Psoas muscle (tissue), 8 donors: ENCODE results near the gene KIAA1191. TPM values are rescaled to one million over a fixed set of nuclear protein-coding genes. Genes with fewer than 3 reads are reported as not detected.

ENCODE experiments used
- ATAC-seq, 4 donors: fragments of 200-7000 bp; cut with Tn5 transposase; one replicate each; pipeline ENCODE4 v1.9.1; 2020; ENCODE audit warnings: moderate library complexity in 3 of 4, mild to moderate bottlenecking in 2 of 4
- DNase-seq, 2 donors: peaks; one replicate each; pipeline ENCODE4 v3.0.0-alpha.2; 2020
- H3K27ac ChIP-seq: fragments of 200-600 bp; one replicate; pipeline ENCODE4 v1.8.0; 2022
- H3K27me3 ChIP-seq, 3 donors: fragments of 200-600 bp in 1 of 3; one replicate each; pipeline versions ENCODE4 v1.6.1 to v1.8.0; 2013 to 2022; ENCODE audit warnings: low read length in 2 of 3, mild to moderate bottlenecking in 2 of 3, moderate library complexity in 1 of 3; ENCODE audit not compliant: insufficient read depth in 3 of 3
- H3K36me3 ChIP-seq, 2 donors: fragments of 200-600 bp in 1 of 2; one replicate each; pipeline versions ENCODE4 v1.6.1 to v1.8.0; 2013 to 2022; ENCODE audit warnings: low read depth in 1 of 2, mild to moderate bottlenecking in 1 of 2, moderate library complexity in 1 of 2; ENCODE audit not compliant: insufficient read depth in 1 of 2
- H3K4me1 ChIP-seq: fragments of 200-600 bp; one replicate; pipeline ENCODE4 v1.8.0; 2022
- H3K4me3 ChIP-seq: fragments of 200-600 bp; one replicate; pipeline ENCODE4 v1.8.0; 2022; ENCODE audit warnings: mild to moderate bottlenecking
- H3K9me3 ChIP-seq: fragments of 200-600 bp; one replicate; pipeline ENCODE4 v1.8.0; 2022
- CTCF ChIP-seq: fragments of 200-600 bp; IDR thresholded peaks from one replicate; pipeline ENCODE4 v1.8.0; 2022; ENCODE audit warnings: antibody characterized with exemption
- WGBS, 3 donors: extraction: QIAGEN DNeasy Blood & Tissue Kit; methylation state at CpG; one replicate each; pipeline versions ENCODE4 v1.1.6 to v1.1.7; 2013; 5-methylcytosine and 5-hydroxymethylcytosine counted together
- intact Hi-C, 2 donors: fragments of 100-400 bp; cut with DNase I; formaldehyde crosslinking; loops; one replicate each; pipeline versions ENCODE4 v1.11.0 to v1.14.2; 2022
- polyA plus RNA-seq, 3 donors: library from polyadenylated mRNA; stranded (reverse); fragments of 200-250 nt; gene quantifications; one replicate each; pipeline ENCODE4 v1.2.3, GENCODE V29; 2013
- total RNA-seq, 4 donors: library from RNA; stranded (reverse); fragmentation: NEBNext Ultra II Directional in 2 of 4; extraction: Animal tissue kit (Norgen Biotek cat#: 25700) in 2 of 4; gene quantifications; one replicate each; pipeline versions ENCODE4 v1.2.1 to v1.2.4, GENCODE V29; 2021 to 2023
- donor health status: healthy with polysubstance abuse.
- donor health status: DM: no; HTN: no; CAD: no; lungs with moderate emphysema.
- donor health status: Bipolar disorder and iron deficiency.
- donor health status: healthy.
- donor health status: DM: yes; HTN: yes; CAD: no.
- donor health status: DM: no; HTN: no; CAD: no.
- donor health status: DM: no; HTN: no; CAD: no.
- donor health status: DM: yes; HTN: yes; CAD: no.

Gene KIAA1191
- total and polyA plus RNA-seq, 7 donors: 27.0 to 201 (median 69.3) TPM

- Histone ChIP-seq H3K27ac (peak overlapping the region; percentile 55), H3K27me3 (no peaks in the 10 kb centered on the region), H3K4me3 (no peak overlapping the region), H3K36me3 (peaks cover 0 to 79% of the 10 kb centered on the region in 2 donors), H3K4me1 (peaks cover 22% of the 10 kb centered on the region), H3K9me3 (no peaks in the 10 kb centered on the region)
- DNase-seq (no peak), ATAC-seq (peak in 3 of 4 donors; percentile 21 to 51 (median 29))
- 58 to 59% (median 58%) methylated on average over 6 of the region's 6 CpGs for WGBS, 3 donors
- no peak for TF ChIP-seq CTCF
- intact Hi-C loops: no loop called here
Measured at GRCh38 chr5:176407456-176408251, 46.1 kb upstream of the KIAA1191 start.

- DNase-seq: no peak
- peaks cover 0 to 85% of the 10 kb centered on the region in 2 donors for H3K36me3 ChIP-seq
- ATAC-seq: no peak
Measured at GRCh38 chr5:176406436-176407052, 45.0 kb upstream of the KIAA1191 start.

GRCh38 chr5:176405656-176406435, 44.3 kb upstream of the KIAA1191 start:
- WGBS, 3 donors: 81 to 84% (median 83%) methylated on average over 20 of the region's 20 CpGs

More at GRCh38 chr5:176406436-176407052, 45.0 kb upstream of the KIAA1191 start:
- Histone ChIP-seq H3K27me3 (no peaks in the 10 kb centered on the region), H3K4me1 (peaks cover 17% of the 10 kb centered on the region), H3K9me3 (no peaks in the 10 kb centered on the region), H3K27ac (no peak overlapping the region), H3K4me3 (no peak overlapping the region)
- intact Hi-C loops: no loop called here
- TF ChIP-seq CTCF: no peak
- 75 to 92% (median 80%) methylated on average over 9 of the region's 9 CpGs for WGBS, 3 donors

More at GRCh38 chr5:176405656-176406435, 44.3 kb upstream of the KIAA1191 start:
- Histone ChIP-seq H3K36me3 (peaks cover 0 to 90% of the 10 kb centered on the region in 2 donors), H3K27me3 (no peaks in the 10 kb centered on the region), H3K4me3 (no peak overlapping the region), H3K9me3 (no peaks in the 10 kb centered on the region), H3K27ac (no peak overlapping the region), H3K4me1 (peaks cover 11% of the 10 kb centered on the region)
- intact Hi-C loops: no loop called here
- DNase-seq (no peak), ATAC-seq (peak in 1 of 4 donors; percentile 26)
- no peak for TF ChIP-seq CTCF
